Activated naive CD8-positive, alpha-beta T cell (primary cell): ENCODE measurements around the gene SVIL.
"Not testable (repeated sequence)": the region's sequence is repeated elsewhere in the genome, so short reads cannot be mapped to it uniquely, and the experiment has no call there.

Source experiments
- H3K27ac Mint-ChIP-seq: one replicate; pipeline ENCODE4 v1.8.0; 2021; ENCODE audit warnings: mixed read lengths
- H3K27me3 Mint-ChIP-seq: one replicate; pipeline ENCODE4 v1.8.0; 2021; ENCODE audit warnings: mixed read lengths
- H3K36me3 Mint-ChIP-seq: one replicate; pipeline ENCODE4 v1.8.0; 2021; ENCODE audit warnings: mixed read lengths
- H3K4me1 Mint-ChIP-seq: one replicate; pipeline ENCODE4 v1.8.0; 2021; ENCODE audit warnings: low read depth, mixed read lengths
- H3K4me3 Mint-ChIP-seq: one replicate; pipeline ENCODE4 v1.8.0; 2021; ENCODE audit warnings: mild to moderate bottlenecking, mixed read lengths
- H3K9me3 Mint-ChIP-seq: one replicate; pipeline ENCODE4 v1.8.0; 2021; ENCODE audit warnings: low read depth, mixed read lengths

Gene SVIL

GRCh38 chr10:29590915-29591650 lies 43.7 kb downstream of the SVIL start:
- H3K36me3 Mint-ChIP-seq, result peaks cover 6% of the 10 kb centered on the region
- no peaks in the 10 kb centered on the region for H3K9me3 Mint-ChIP-seq
- peak overlapping the region; percentile 0 for H3K4me3 Mint-ChIP-seq
- peaks cover 8% of the 10 kb centered on the region for H3K4me1 Mint-ChIP-seq
- H3K27ac Mint-ChIP-seq, result no peak overlapping the region
- no peaks in the 10 kb centered on the region for H3K27me3 Mint-ChIP-seq

- Mint-ChIP-seq H3K27ac (no peak overlapping the region), H3K36me3 (peaks cover 6% of the 10 kb centered on the region), H3K9me3 (no peaks in the 10 kb centered on the region), H3K27me3 (no peaks in the 10 kb centered on the region), H3K4me1 (peaks cover 10% of the 10 kb centered on the region), H3K4me3 (no peak overlapping the region)
Measured at GRCh38 chr10:29588629-29589421, 45.9 kb downstream of the SVIL start.

- H3K4me3 Mint-ChIP-seq, H3K27me3 Mint-ChIP-seq, H3K9me3 Mint-ChIP-seq, H3K36me3 Mint-ChIP-seq, H3K27ac Mint-ChIP-seq: not testable (repeated sequence)
- H3K4me1 Mint-ChIP-seq, result peaks cover 16% of the 10 kb centered on the region
Measured at GRCh38 chr10:29587750-29588628, 46.8 kb downstream of the SVIL start.

- H3K27me3 Mint-ChIP-seq, H3K36me3 Mint-ChIP-seq, H3K4me3 Mint-ChIP-seq, H3K27ac Mint-ChIP-seq, H3K9me3 Mint-ChIP-seq: not testable (repeated sequence)
- H3K4me1 Mint-ChIP-seq, result peaks cover 20% of the 10 kb centered on the region
Measured at GRCh38 chr10:29587102-29587749, 47.5 kb downstream of the SVIL start.

GRCh38 chr10:29586509-29586908 lies 48.3 kb downstream of the SVIL start:
- Mint-ChIP-seq H3K27me3 (no peaks in the 10 kb centered on the region), H3K9me3 (no peaks in the 10 kb centered on the region), H3K4me3 (no peak overlapping the region), H3K27ac (no peak overlapping the region), H3K36me3 (peaks cover 6% of the 10 kb centered on the region), H3K4me1 (peaks cover 20% of the 10 kb centered on the region)

- H3K4me1 Mint-ChIP-seq, result peaks cover 16% of the 10 kb centered on the region
- H3K27me3 Mint-ChIP-seq, result no peaks in the 10 kb centered on the region
- no peaks in the 10 kb centered on the region for H3K9me3 Mint-ChIP-seq
- H3K36me3 Mint-ChIP-seq, result peaks cover 6% of the 10 kb centered on the region
- no peak overlapping the region for H3K27ac Mint-ChIP-seq
- H3K4me3 Mint-ChIP-seq, result no peak overlapping the region
Measured at GRCh38 chr10:29585488-29585976, 49.2 kb downstream of the SVIL start.

GRCh38 chr10:29584436-29584835 lies 50.3 kb downstream of the SVIL start:
- H3K27ac Mint-ChIP-seq, result no peak overlapping the region
- H3K9me3 Mint-ChIP-seq, result no peaks in the 10 kb centered on the region
- peaks cover 6% of the 10 kb centered on the region for H3K36me3 Mint-ChIP-seq
- no peak overlapping the region for H3K4me3 Mint-ChIP-seq
- H3K27me3 Mint-ChIP-seq, result no peaks in the 10 kb centered on the region
- H3K4me1 Mint-ChIP-seq, result peaks cover 11% of the 10 kb centered on the region

- Mint-ChIP-seq H3K4me1 (peaks cover 11% of the 10 kb centered on the region), H3K4me3 (no peak overlapping the region), H3K9me3 (no peaks in the 10 kb centered on the region), H3K27ac (no peak overlapping the region), H3K36me3 (peaks cover 6% of the 10 kb centered on the region), H3K27me3 (no peaks in the 10 kb centered on the region)
Measured at GRCh38 chr10:29583674-29584073, 51.1 kb downstream of the SVIL start.

- not testable (repeated sequence) for H3K4me3 Mint-ChIP-seq, H3K27me3 Mint-ChIP-seq, H3K27ac Mint-ChIP-seq, H3K9me3 Mint-ChIP-seq, H3K36me3 Mint-ChIP-seq
- H3K4me1 Mint-ChIP-seq, result peaks cover 11% of the 10 kb centered on the region
Measured at GRCh38 chr10:29582769-29583168, 52.0 kb downstream of the SVIL start.

- peaks cover 11% of the 10 kb centered on the region for H3K4me1 Mint-ChIP-seq
- H3K27ac Mint-ChIP-seq, result no peak overlapping the region
- H3K27me3 Mint-ChIP-seq, result no peaks in the 10 kb centered on the region
- H3K4me3 Mint-ChIP-seq, result no peak overlapping the region
- no peaks in the 10 kb centered on the region for H3K9me3 Mint-ChIP-seq
- peaks cover 5% of the 10 kb centered on the region for H3K36me3 Mint-ChIP-seq
Measured at GRCh38 chr10:29579455-29579970, 55.3 kb downstream of the SVIL start.

- peaks cover 5% of the 10 kb centered on the region for H3K36me3 Mint-ChIP-seq
- H3K9me3 Mint-ChIP-seq, result no peaks in the 10 kb centered on the region
- no peaks in the 10 kb centered on the region for H3K27me3 Mint-ChIP-seq
- no peak overlapping the region for H3K27ac Mint-ChIP-seq
- H3K4me1 Mint-ChIP-seq, result peaks cover 7% of the 10 kb centered on the region
- no peak overlapping the region for H3K4me3 Mint-ChIP-seq
Measured at GRCh38 chr10:29578457-29578856, 56.3 kb downstream of the SVIL start.

GRCh38 chr10:29576681-29577080 lies 58.1 kb downstream of the SVIL start:
- Mint-ChIP-seq H3K27ac (no peak overlapping the region), H3K27me3 (no peaks in the 10 kb centered on the region), H3K4me1 (no peaks in the 10 kb centered on the region), H3K4me3 (no peak overlapping the region), H3K9me3 (no peaks in the 10 kb centered on the region), H3K36me3 (peaks cover 7% of the 10 kb centered on the region)

- no peak overlapping the region for H3K27ac Mint-ChIP-seq
- no peaks in the 10 kb centered on the region for H3K4me1 Mint-ChIP-seq
- peaks cover 7% of the 10 kb centered on the region for H3K36me3 Mint-ChIP-seq
- no peaks in the 10 kb centered on the region for H3K9me3 Mint-ChIP-seq
- no peaks in the 10 kb centered on the region for H3K27me3 Mint-ChIP-seq
- H3K4me3 Mint-ChIP-seq, result no peak overlapping the region
Measured at GRCh38 chr10:29575098-29575455, 59.7 kb downstream of the SVIL start.
